Measurements from ENCODE around the gene ZFAND3.

- TF ChIP-seq CTCF (conservative IDR thresholded peaks at IDR 0.05 in 1 of 2, IDR thresholded peaks at IDR 0.05 in 1 of 2; ENCODE audit: low read depth in 1 of 2, low read length in 2 of 2) (no peak), EZH2 (IDR thresholded peaks at IDR 0.05; ENCODE audit: low read length, missing control alignments) (no peak)
Observed at GRCh38 chr6:37848371-37848770, 28.8 kb downstream of the ZFAND3 start.

All from fibroblast of lung (primary cell).